Endothelial cell of umbilical vein (primary cell): ENCODE data around the gene ELK1.

Experiments
- CTCF ChIP-seq, 2 donors: IDR thresholded peaks; 1 replicate in 1 of 2; 2 replicates in 1 of 2; pipeline ENCODE4 v1.5.1; 2011; ENCODE audit warnings: low read length in 2 of 2, mild to moderate bottlenecking in 2 of 2, moderate library complexity in 2 of 2, control low read depth in 1 of 2, inconsistent platforms in 1 of 2, low read depth in 1 of 2; ENCODE audit not compliant: insufficient read depth in 1 of 2; ENCODE audit errors: extremely low read depth in 1 of 2
- EZH2 ChIP-seq: IDR thresholded peaks from 2 replicates; pipeline ENCODE4 v1.6.1; 2012; ENCODE audit warnings: borderline replicate concordance, low read depth, mild to moderate bottlenecking, moderate library complexity, low read length, inconsistent platforms; ENCODE audit not compliant: severe bottlenecking
- JUN ChIP-seq: IDR thresholded peaks from 2 replicates; pipeline ENCODE4 v1.6.1; 2011; ENCODE audit warnings: borderline replicate concordance, low read depth; ENCODE audit not compliant: insufficient read length, insufficient read depth
- MAX ChIP-seq: IDR thresholded peaks from 2 replicates; pipeline ENCODE4 v1.6.1; 2011; ENCODE audit not compliant: insufficient read depth, insufficient read length
- MYC ChIP-seq: IDR thresholded peaks from one replicate; pipeline ENCODE4 v1.6.1; 2011; ENCODE audit warnings: mild to moderate bottlenecking, low read depth, low read length
- POLR2A ChIP-seq: IDR thresholded peaks from 2 replicates; pipeline ENCODE4 v1.6.1; 2012; ENCODE audit warnings: low read depth, mild to moderate bottlenecking, control low read depth, low read length
- POLR2AphosphoS5 ChIP-seq: IDR thresholded peaks from 2 replicates; pipeline ENCODE4 v1.6.1; 2012; ENCODE audit warnings: low read depth, mild to moderate bottlenecking, control low read depth, low read length, moderate library complexity; ENCODE audit not compliant: insufficient read depth

GRCh38 chrX:47638816-47639215 is 11.5 kb downstream of the ELK1 start:
- no peak for TF ChIP-seq POLR2A
- no peak for TF ChIP-seq EZH2
- no peak for TF ChIP-seq CTCF (IDR thresholded peaks at IDR 0.05; ENCODE audit: extremely low read depth in 1 of 2, insufficient read depth in 1 of 2, low read depth in 1 of 2, low read length in 2 of 2)
- TF ChIP-seq POLR2AphosphoS5: no peak
- TF ChIP-seq JUN: no peak
- TF ChIP-seq MYC: no peak
- no peak for TF ChIP-seq MAX
